Mesothelial cell of epicardium (in vitro differentiated cells): ENCODE measurements around the gene EBI3. TPM values are rescaled to one million over a fixed set of nuclear protein-coding genes. Genes with fewer than 3 reads are reported as not detected.

Source experiments
- DNase-seq, 2 experiments: peaks; one replicate each; pipeline ENCODE4 v3.0.0; 2021; ENCODE audit warnings: low spot score in 2 of 2; ENCODE audit not compliant: unreplicated experiment in 2 of 2
- H3K27ac Mint-ChIP-seq: 2 replicates; pipeline ENCODE4 v1.8.0; 2021; ENCODE audit warnings: mixed read lengths
- H3K27me3 Mint-ChIP-seq: 2 replicates; pipeline ENCODE4 v1.8.0; 2021; ENCODE audit warnings: low read depth, mixed read lengths
- H3K36me3 Mint-ChIP-seq: 2 replicates; pipeline ENCODE4 v1.8.0; 2021; ENCODE audit warnings: mixed read lengths
- H3K4me1 Mint-ChIP-seq: 2 replicates; pipeline ENCODE4 v1.8.0; 2021; ENCODE audit warnings: mixed read lengths
- H3K4me3 Mint-ChIP-seq: 2 replicates; pipeline ENCODE4 v1.8.0; 2021; ENCODE audit warnings: mild to moderate bottlenecking, moderate library complexity, mixed read lengths
- H3K9me3 Mint-ChIP-seq: 2 replicates; pipeline ENCODE4 v1.8.0; 2021; ENCODE audit warnings: mixed read lengths
- CTCF ChIP-seq: fragments of 200-600 bp; sonication (generic); IDR thresholded peaks from one replicate; pipeline ENCODE4 v1.5.0; 2021; ENCODE audit warnings: antibody characterized with exemption; ENCODE audit not compliant: unreplicated experiment
- total RNA-seq: library from RNA; stranded (reverse); gene quantifications from 3 replicates; pipeline ENCODE4 v1.2.1, GENCODE V29; 2021

EBI3 gene
- total RNA-seq, 1 donor from 2014 or later, result 0.96 TPM

DNA sequence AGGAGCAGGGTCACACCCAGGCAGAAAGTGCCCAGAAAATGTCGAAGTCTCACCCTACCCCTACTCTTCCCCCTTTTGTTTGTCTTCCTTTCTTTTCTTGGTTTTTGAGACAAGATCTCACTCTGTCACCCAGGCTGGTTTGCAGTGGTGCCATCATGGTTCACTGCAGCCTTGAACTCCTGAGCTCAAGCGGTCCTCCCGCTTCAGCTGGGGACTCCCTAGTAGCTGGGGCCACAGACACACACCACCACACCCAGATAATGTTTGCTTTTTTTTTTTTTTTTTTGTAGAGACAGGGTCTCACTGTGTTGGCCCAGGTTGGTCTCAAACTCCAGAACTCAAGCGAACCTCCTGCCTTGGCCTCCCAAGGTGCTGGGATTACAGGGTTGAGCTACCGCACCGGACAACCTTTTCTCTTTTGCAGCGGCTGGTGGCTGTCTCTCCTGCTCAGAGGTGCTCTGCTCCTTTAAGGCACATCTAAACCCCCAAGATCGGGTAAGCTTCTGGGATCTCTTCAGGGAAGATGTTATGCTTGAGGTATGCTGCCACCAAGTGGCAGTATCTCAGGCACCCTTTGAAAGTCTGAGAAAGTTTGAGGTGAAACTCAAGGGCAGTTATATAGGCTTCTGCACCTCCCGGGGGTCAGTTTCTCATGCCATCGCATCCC lies 22.4 kb upstream of the EBI3 start:
- H3K4me1 Mint-ChIP-seq, result no peaks in the 10 kb centered on the region
- no peak overlapping the region for H3K4me3 Mint-ChIP-seq
- no peak for DNase-seq
- H3K27me3 Mint-ChIP-seq, result peaks cover 15% of the 10 kb centered on the region
- H3K27ac Mint-ChIP-seq, result no peak overlapping the region
- H3K36me3 Mint-ChIP-seq, result no peaks in the 10 kb centered on the region
- H3K9me3 Mint-ChIP-seq, result no peaks in the 10 kb centered on the region
- TF ChIP-seq CTCF, result no peak

GRCh38 chr19:4208385-4209094 lies 20.8 kb upstream of the EBI3 start:
- H3K36me3 Mint-ChIP-seq, result no peaks in the 10 kb centered on the region
- H3K4me1 Mint-ChIP-seq, result no peaks in the 10 kb centered on the region
- no peak for TF ChIP-seq CTCF
- no peak overlapping the region for H3K27ac Mint-ChIP-seq
- DNase-seq, result no peak
- H3K27me3 Mint-ChIP-seq, result peaks cover 19% of the 10 kb centered on the region
- no peak overlapping the region for H3K4me3 Mint-ChIP-seq
- H3K9me3 Mint-ChIP-seq, result no peaks in the 10 kb centered on the region

DNA sequence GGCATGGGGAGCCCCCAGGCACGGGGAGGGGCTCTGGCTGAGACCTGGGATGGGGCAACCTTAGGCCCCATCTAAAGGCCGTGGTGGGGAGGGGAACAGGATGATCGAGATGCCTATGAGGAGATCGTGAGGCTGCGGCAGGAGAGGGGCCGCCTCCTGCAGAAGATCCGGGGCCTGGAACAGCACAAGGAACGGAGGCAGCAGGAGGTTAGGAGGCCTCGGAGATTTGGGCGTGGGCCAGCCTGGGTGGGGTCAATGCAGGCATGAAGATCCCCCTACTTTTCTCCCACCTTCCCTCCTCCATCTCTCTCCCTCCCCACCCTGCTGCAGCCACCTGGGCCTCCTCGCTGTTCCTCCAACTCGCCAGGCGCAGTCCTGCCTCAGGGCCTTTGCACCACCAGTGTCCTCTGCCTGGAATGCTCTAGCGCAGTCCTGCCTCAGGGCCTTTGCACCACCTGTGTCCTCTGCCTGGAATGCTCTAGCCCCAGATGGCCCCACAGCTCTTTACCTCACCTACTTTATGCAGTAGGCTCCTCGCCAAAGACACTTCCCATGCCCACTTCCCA lies 19.1 kb upstream of the EBI3 start:
- Mint-ChIP-seq H3K4me3 (no peak overlapping the region), H3K27ac (no peak overlapping the region), H3K36me3 (no peaks in the 10 kb centered on the region), H3K4me1 (no peaks in the 10 kb centered on the region), H3K9me3 (no peaks in the 10 kb centered on the region), H3K27me3 (peaks cover 29% of the 10 kb centered on the region)
- DNase-seq, result no peak
- no peak for TF ChIP-seq CTCF

DNA sequence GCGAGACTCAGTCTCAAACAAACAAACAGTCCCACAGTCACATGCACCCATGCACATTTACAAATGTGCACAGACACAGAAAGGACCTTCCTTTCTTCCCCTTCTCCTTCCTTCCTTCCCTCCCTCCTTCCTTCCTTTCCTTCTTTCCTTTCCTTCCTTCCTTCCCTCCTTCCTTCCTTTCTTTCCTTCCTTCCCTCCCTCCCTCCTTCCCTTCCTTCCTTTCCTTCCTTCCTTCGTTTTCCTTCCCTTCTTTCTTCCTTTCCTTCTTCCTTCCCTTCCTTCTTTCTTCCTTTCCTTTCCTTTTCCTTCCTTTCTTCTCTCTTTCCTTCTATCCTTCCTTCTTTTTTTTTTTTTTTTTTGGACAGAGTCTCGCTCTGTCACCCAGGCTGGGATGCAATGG lies 16.2 kb upstream of the EBI3 start:
- Mint-ChIP-seq H3K4me1 (no peaks in the 10 kb centered on the region), H3K4me3 (no peak overlapping the region), H3K27ac (no peak overlapping the region), H3K36me3 (no peaks in the 10 kb centered on the region), H3K9me3 (no peaks in the 10 kb centered on the region), H3K27me3 (peaks cover 26% of the 10 kb centered on the region)
- DNase-seq, result no peak
- no peak for TF ChIP-seq CTCF

GRCh38 chr19:4215807-4216206 lies 13.5 kb upstream of the EBI3 start:
- Mint-ChIP-seq H3K27ac (no peak overlapping the region), H3K4me1 (no peaks in the 10 kb centered on the region), H3K27me3 (peaks cover 26% of the 10 kb centered on the region), H3K9me3 (no peaks in the 10 kb centered on the region), H3K4me3 (no peak overlapping the region), H3K36me3 (no peaks in the 10 kb centered on the region)
- no peak for DNase-seq
- TF ChIP-seq CTCF, result no peak
